ENCODE data around the gene POR.
"Not testable (repeated sequence)": the region's sequence is repeated elsewhere in the genome, so short reads cannot be mapped to it uniquely, and the experiment has no call there.

The POR gene

GRCh38 chr7:76029682-76030081, 114.7 kb downstream of the POR start:
- not testable (repeated sequence) for DNase-seq

- no peak for DNase-seq
Observed at GRCh38 chr7:76031964-76032363, 117.0 kb downstream of the POR start.
